K562 (cell line): Measurements from ENCODE around the gene RHBG. TPM values are rescaled to one million over a fixed set of nuclear protein-coding genes. Genes with fewer than 3 reads are reported as not detected.
A peak's percentile ranks its signal among the peaks of the same experiment; 100 is the strongest.

Experiments used
- CTCFL ChIP-seq: IDR thresholded peaks from 2 replicates; pipeline ENCODE4 v1.6.1; 2011; ENCODE audit warnings: borderline replicate concordance, low read depth, mild to moderate bottlenecking, moderate library complexity, low read length; ENCODE audit not compliant: insufficient read depth, poor library complexity, severe bottlenecking
- GATAD2A ChIP-seq: fragments of 450-650 bp; IDR thresholded peaks from 2 replicates; pipeline ENCODE4 v1.6.1; 2017
- HDAC1 ChIP-seq, 2 experiments: fragments of 450-650 bp; IDR thresholded peaks; 2 replicates each; pipeline ENCODE4 v1.6.1; 2016 to 2017; ENCODE audit warnings: inconsistent platforms in 1 of 2, mild to moderate bottlenecking in 1 of 2, moderate library complexity in 1 of 2
- HNRNPK ChIP-seq: fragments of 200-400 bp; formaldehyde crosslinking; IDR thresholded peaks from one replicate; pipeline ENCODE4 v1.6.1; 2018; ENCODE audit warnings: mild to moderate bottlenecking, low read depth, low read length; ENCODE audit not compliant: poor library complexity, severe bottlenecking
- NEUROD1 ChIP-seq: fragments of 150-350 bp; IDR thresholded peaks from 2 replicates; pipeline ENCODE4 v1.6.1; 2014; ENCODE audit warnings: borderline replicate concordance, low read length, low read depth; ENCODE audit not compliant: partially characterized antibody
- NR0B1 ChIP-seq: fragments of 450-650 bp; IDR thresholded peaks from one replicate; pipeline ENCODE4 v1.6.1; 2018; ENCODE audit warnings: mild to moderate bottlenecking, moderate library complexity; ENCODE audit not compliant: partially characterized antibody
- PCBP2 ChIP-seq: fragments of 200-400 bp; formaldehyde crosslinking; IDR thresholded peaks from 2 replicates; pipeline ENCODE4 v1.6.1; 2018; ENCODE audit warnings: low read length, low read depth, mild to moderate bottlenecking, moderate library complexity; ENCODE audit not compliant: poor library complexity, severe bottlenecking
- POLR2G ChIP-seq: fragments of 200-400 bp; formaldehyde crosslinking; IDR thresholded peaks from 2 replicates; pipeline ENCODE4 v1.6.1; 2017; ENCODE audit warnings: low read depth, mild to moderate bottlenecking, antibody characterized with exemption, low read length, moderate library complexity
- RAD51 ChIP-seq: fragments of 450-650 bp; IDR thresholded peaks from 2 replicates; pipeline ENCODE4 v1.7.1; 2016; ENCODE audit warnings: low read depth, mild to moderate bottlenecking, borderline replicate concordance
- RNF2 ChIP-seq: sonication (generic); IDR thresholded peaks from 2 replicates; pipeline ENCODE4 v1.6.1; 2016
- SAFB2 ChIP-seq: fragments of 200-400 bp; formaldehyde crosslinking; IDR thresholded peaks from 2 replicates; pipeline ENCODE4 v1.6.1; 2018; ENCODE audit warnings: borderline replicate concordance, low read length, low read depth, moderate library complexity; ENCODE audit not compliant: severe bottlenecking
- SFPQ ChIP-seq: fragments of 200-400 bp; formaldehyde crosslinking; IDR thresholded peaks from 2 replicates; pipeline ENCODE4 v1.6.1; 2017; ENCODE audit warnings: mild to moderate bottlenecking, low read depth, low read length, moderate library complexity
- XRCC5 ChIP-seq: fragments of 200-400 bp; formaldehyde crosslinking; IDR thresholded peaks from 2 replicates; pipeline ENCODE4 v1.6.1; 2017; ENCODE audit warnings: low read depth, mild to moderate bottlenecking, low read length
- ZC3H4 ChIP-seq: sonication (generic); formaldehyde crosslinking; IDR thresholded peaks from 2 replicates; pipeline ENCODE4 v1.9.0; 2021; ENCODE audit warnings: missing genetic modification reagents, borderline replicate concordance
- ZFP1 ChIP-seq: fragments of 450-650 bp; formaldehyde crosslinking; IDR thresholded peaks from 2 replicates; pipeline ENCODE4 v1.4.0; 2020; ENCODE audit warnings: mild to moderate bottlenecking, mixed read lengths
- polyA plus RNA-seq, 8 experiments: library from polyadenylated mRNA; depleted of rRNA in 4 of 8; stranded (reverse) in 5 of 8; unstranded in 3 of 8; fragments of >200 nt; fragmentation: Nextera tagmentation in 2 of 8; fragmentation: Illumina TruSeq in 1 of 8; extraction: Ambion mirVana in 2 of 8; extraction: Trizol in 1 of 8; gene quantifications; 2 replicates each; pipeline versions ENCODE4 v1.2.1 to v1.2.3, GENCODE V29; 2011 to 2014; ENCODE audit warnings: inconsistent platforms in 1 of 8, missing spikeins in 1 of 8
- total RNA-seq, 7 experiments: library from RNA; depleted of rRNA in 6 of 7; stranded (reverse); fragments of >200 nt in 6 of 7; fragmentation: Illumina TruSeq in 2 of 7; extraction: Trizol in 2 of 7; gene quantifications; 2 replicates each; pipeline versions ENCODE4 v1.2.1 to v1.2.3, GENCODE V29; 2011 to 2021; ENCODE audit warnings: low replicate concordance in 1 of 7

Gene RHBG
- total and polyA plus RNA-seq, 9 of the 15 experiments (the other 6 are each of a cell fraction or from before 2014, with no cell fraction given), result not detected

DNA sequence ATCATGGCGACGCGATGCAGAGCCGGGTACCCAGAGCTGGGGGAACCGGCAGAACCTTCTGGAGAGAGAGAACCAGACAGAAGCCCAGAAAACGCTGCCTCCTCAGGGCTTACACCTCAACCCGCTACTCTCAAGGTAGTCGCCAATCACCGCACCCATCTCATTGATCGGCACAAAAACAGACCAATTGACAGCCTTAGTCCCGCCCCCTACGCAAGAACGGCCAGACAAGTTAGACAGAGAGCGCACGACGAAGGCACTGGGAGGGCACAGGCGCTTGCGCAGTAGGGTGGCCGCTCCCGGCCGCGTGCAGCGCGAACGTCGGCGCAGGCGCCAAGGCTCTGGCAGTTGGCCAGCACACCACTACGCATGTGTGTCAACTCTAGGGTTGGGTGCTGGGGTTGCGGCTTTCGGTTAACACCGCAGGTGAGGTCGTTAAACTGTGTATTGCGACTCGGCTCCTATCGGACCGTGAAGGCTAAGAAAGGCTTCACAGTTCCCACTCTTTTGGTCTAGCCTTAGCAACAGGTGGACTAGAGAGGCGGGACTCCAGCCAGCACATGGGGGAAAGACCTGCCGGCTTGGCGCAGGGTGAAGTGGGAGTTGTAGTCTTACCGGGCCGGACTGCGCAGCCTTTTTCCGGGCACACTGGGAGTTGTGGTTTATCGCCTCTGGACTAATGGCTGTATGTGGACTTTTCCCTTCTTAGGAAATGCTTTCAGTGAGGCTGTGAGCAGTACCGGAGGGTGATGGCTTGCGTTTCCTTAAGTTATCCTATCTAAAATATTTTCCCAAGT, 30.6 kb upstream of the RHBG start, which contains the start of the genes CCT3 and TSACC (continued):
- no peak for TF ChIP-seq CTCFL
- TF ChIP-seq SFPQ, result no peak
- TF ChIP-seq PCBP2, result no peak
- TF ChIP-seq NR0B1, result no peak
- no peak for TF ChIP-seq XRCC5
- TF ChIP-seq ZFP1 (CRISPR knock-in tag), result no peak
- TF ChIP-seq SAFB2, result no peak
- peak; percentile 74 for TF ChIP-seq POLR2G
- TF ChIP-seq HNRNPK, result no peak
- TF ChIP-seq NEUROD1, result peak; percentile 98
- peak; percentile 33; the same call in 1 of the 2 replicates for TF ChIP-seq RAD51
- no peak for TF ChIP-seq ZC3H4 (CRISPR knock-in tag)
- TF ChIP-seq HDAC1 (IDR thresholded peaks at IDR 0.05), result peak in 1 of 2 experiments; percentile 88; a peak in 2 of 4 replicates
- peak; percentile 70; the same call in 1 of the 2 replicates for TF ChIP-seq RNF2
- no peak for TF ChIP-seq GATAD2A
